Chondrocyte (in vitro differentiated cells): ENCODE results near the gene VPS8. TPM values are rescaled to one million over a fixed set of nuclear protein-coding genes. Genes with fewer than 3 reads are reported as not detected.
"Not testable (repeated sequence)": the region's sequence is repeated elsewhere in the genome, so short reads cannot be mapped to it uniquely, and the experiment has no call there.

ENCODE experiments used
- DNase-seq: peaks from one replicate; pipeline ENCODE4 v3.0.0; 2021; ENCODE audit warnings: mixed read lengths, low spot score
- H3K27ac Mint-ChIP-seq: one replicate; pipeline ENCODE4 v1.8.0; 2021; ENCODE audit warnings: mild to moderate bottlenecking, moderate library complexity, mixed read lengths; ENCODE audit not compliant: unreplicated experiment
- H3K27me3 Mint-ChIP-seq: 2 replicates; pipeline ENCODE4 v1.8.0; 2021; ENCODE audit warnings: low read depth, mixed read lengths
- H3K36me3 Mint-ChIP-seq: 2 replicates; pipeline ENCODE4 v1.8.0; 2021; ENCODE audit warnings: low read depth, mixed read lengths
- H3K4me1 Mint-ChIP-seq: 2 replicates; pipeline ENCODE4 v1.8.0; 2021; ENCODE audit warnings: low read depth, mild to moderate bottlenecking, mixed read lengths
- H3K4me3 Mint-ChIP-seq: one replicate; pipeline ENCODE4 v1.8.0; 2021; ENCODE audit warnings: mild to moderate bottlenecking, moderate library complexity, mixed read lengths; ENCODE audit not compliant: unreplicated experiment
- H3K9me3 Mint-ChIP-seq: 2 replicates; pipeline ENCODE4 v1.8.0; 2021; ENCODE audit warnings: low read depth, mixed read lengths
- total RNA-seq: library from RNA; stranded (reverse); gene quantifications from 3 replicates; pipeline ENCODE4 v1.2.1, GENCODE V29; 2021
- TF ChIP-seq, protein P1 (sequence below): fragments of 200-600 bp; sonication (generic); IDR thresholded peaks from 2 replicates; pipeline ENCODE4 v1.5.0; 2021; ENCODE audit warnings: antibody characterized with exemption, mild to moderate bottlenecking, moderate library complexity

VPS8 gene
- total RNA-seq, 1 donor from 2014 or later = 53.7 TPM

DNA sequence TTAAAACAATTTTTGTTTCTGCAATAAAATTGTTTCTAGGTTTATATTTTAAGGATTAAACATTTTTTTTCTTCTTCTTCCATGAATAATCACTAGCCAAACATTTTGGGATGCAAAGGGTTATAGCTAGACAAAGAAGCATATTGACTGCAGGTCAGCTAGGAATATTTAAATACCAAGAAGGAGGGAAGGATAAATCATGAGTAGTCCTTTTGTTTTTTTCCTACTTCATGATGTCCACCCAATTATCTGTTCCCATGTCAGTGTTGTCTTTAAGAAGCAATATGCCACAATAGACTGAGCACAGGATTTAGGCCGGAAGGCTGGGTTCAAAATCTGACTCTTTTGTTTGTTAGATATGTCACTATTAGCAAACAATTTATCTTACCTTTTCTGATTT lies 82.1 kb downstream of the VPS8 start:
- TF ChIP-seq, protein P1, sequence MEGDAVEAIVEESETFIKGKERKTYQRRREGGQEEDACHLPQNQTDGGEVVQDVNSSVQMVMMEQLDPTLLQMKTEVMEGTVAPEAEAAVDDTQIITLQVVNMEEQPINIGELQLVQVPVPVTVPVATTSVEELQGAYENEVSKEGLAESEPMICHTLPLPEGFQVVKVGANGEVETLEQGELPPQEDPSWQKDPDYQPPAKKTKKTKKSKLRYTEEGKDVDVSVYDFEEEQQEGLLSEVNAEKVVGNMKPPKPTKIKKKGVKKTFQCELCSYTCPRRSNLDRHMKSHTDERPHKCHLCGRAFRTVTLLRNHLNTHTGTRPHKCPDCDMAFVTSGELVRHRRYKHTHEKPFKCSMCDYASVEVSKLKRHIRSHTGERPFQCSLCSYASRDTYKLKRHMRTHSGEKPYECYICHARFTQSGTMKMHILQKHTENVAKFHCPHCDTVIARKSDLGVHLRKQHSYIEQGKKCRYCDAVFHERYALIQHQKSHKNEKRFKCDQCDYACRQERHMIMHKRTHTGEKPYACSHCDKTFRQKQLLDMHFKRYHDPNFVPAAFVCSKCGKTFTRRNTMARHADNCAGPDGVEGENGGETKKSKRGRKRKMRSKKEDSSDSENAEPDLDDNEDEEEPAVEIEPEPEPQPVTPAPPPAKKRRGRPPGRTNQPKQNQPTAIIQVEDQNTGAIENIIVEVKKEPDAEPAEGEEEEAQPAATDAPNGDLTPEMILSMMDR = no peak
- Mint-ChIP-seq H3K4me1 (no peaks in the 10 kb centered on the region), H3K27me3 (no peaks in the 10 kb centered on the region), H3K27ac (no peak overlapping the region), H3K36me3 (peaks cover 4% of the 10 kb centered on the region), H3K4me3 (no peak overlapping the region), H3K9me3 (no peaks in the 10 kb centered on the region)
- no peak for DNase-seq

GRCh38 chr3:184895350-184895749 lies 83.4 kb downstream of the VPS8 start:
- Mint-ChIP-seq H3K27ac (no peak overlapping the region), H3K9me3 (no peaks in the 10 kb centered on the region), H3K4me1 (no peaks in the 10 kb centered on the region), H3K4me3 (no peak overlapping the region), H3K36me3 (peaks cover 4% of the 10 kb centered on the region), H3K27me3 (no peaks in the 10 kb centered on the region)
- DNase-seq = no peak
- TF ChIP-seq, protein P1 = no peak

DNA sequence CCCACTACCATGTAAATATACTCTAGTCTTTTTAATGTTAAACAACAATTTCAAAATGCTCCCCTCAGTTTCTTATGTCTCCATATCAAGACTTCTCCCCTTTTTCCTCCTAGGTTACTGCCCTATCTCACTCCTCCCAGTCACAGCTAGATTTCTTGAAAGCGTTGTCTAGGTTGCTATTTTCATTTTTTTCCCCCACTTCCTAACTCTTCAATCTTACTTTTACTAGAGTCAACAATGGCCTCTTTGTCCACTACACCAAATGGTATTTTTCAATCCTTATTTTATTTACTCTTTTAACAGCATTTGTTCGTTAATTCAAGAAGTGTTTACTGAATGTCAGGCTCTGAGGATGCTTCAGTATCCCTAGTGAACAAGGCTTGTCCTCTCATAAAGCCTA lies 84.4 kb downstream of the VPS8 start:
- Mint-ChIP-seq H3K4me3 (no peak overlapping the region), H3K36me3 (peaks cover 6% of the 10 kb centered on the region), H3K9me3 (no peaks in the 10 kb centered on the region), H3K27me3 (no peaks in the 10 kb centered on the region), H3K27ac (no peak overlapping the region), H3K4me1 (no peaks in the 10 kb centered on the region)
- no peak for DNase-seq
- TF ChIP-seq, protein P1 = no peak

DNA sequence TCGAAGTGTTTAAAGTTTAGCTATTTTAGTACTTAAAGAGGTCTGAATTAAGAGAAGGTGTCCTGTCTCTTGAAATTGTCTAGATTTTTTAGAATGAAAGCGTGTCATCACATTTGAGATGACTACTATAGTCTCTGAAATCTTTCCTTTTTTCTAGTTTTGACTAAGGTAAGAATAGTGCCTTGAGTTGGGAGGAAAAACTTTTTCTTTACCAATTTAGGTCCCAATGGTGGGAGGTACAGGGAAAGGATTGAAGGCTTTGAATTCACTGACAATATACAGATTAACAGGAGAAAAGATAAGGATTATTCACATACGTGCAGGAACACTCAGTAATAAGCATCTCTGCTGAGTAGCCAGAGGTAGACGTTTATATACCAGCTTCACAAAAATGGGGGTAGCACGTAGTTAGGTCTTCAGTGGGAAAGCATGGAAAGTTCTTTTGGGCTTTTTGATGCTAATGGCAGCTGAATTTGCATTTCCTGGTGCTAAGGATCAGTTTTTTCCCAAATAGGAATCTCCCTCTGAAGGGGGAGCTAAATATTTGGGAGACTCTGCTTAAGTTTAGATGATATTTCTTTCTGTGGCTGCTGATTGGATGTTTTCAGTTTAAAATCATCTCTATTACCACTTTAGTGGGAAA lies 88.1 kb downstream of the VPS8 start:
- peaks cover 9% of the 10 kb centered on the region for H3K9me3 Mint-ChIP-seq
- no peak for DNase-seq
- TF ChIP-seq, protein P1 = no peak
- H3K27me3 Mint-ChIP-seq = no peaks in the 10 kb centered on the region
- H3K36me3 Mint-ChIP-seq = peaks cover 19% of the 10 kb centered on the region
- no peak overlapping the region for H3K4me3 Mint-ChIP-seq
- no peak overlapping the region for H3K27ac Mint-ChIP-seq
- H3K4me1 Mint-ChIP-seq = no peaks in the 10 kb centered on the region

GRCh38 chr3:184907031-184907430 lies 95.1 kb downstream of the VPS8 start:
- not testable (repeated sequence) for H3K27ac Mint-ChIP-seq, H3K4me3 Mint-ChIP-seq, H3K27me3 Mint-ChIP-seq, DNase-seq
- H3K9me3 Mint-ChIP-seq = peaks cover 14% of the 10 kb centered on the region
- H3K4me1 Mint-ChIP-seq = peaks cover 12% of the 10 kb centered on the region
- H3K36me3 Mint-ChIP-seq = peaks cover 22% of the 10 kb centered on the region
